Left colon (tissue), 2 donors: ENCODE results near the gene FANCG. TPM values are rescaled to one million over a fixed set of nuclear protein-coding genes. Genes with fewer than 3 reads are reported as not detected.

Source experiments
- ATAC-seq: fragments of 200-7000 bp; cut with Tn5 transposase; one replicate; pipeline ENCODE4 v1.9.1; 2020; ENCODE audit warnings: mild to moderate bottlenecking, moderate library complexity
- DNase-seq, 2 donors: peaks; one replicate each; pipeline ENCODE4 v3.0.0-alpha.2; 2020
- intact Hi-C, 2 donors: fragments of 100-400 bp; cut with DNase I in 1 of 2; cut with micrococcal nuclease in 1 of 2; formaldehyde crosslinking; loops; one replicate each; pipeline versions ENCODE4 v1.11.2 to v1.14.0; 2022; cut with DNase I, micrococcal nuclease
- long read RNA-seq: library from polyadenylated mRNA; unstranded; transcript quantifications from one replicate; pipeline ENCODE4 v2.0.0, GENCODE V29; 2021
- total RNA-seq, 2 donors: library from RNA; stranded (reverse); fragmentation: NEBNext Ultra II Directional; extraction: Animal tissue kit (Norgen Biotek cat#: 25700); gene quantifications; one replicate each; pipeline ENCODE4 v1.2.1, GENCODE V29; 2021
- donor health status: DM: no; HTN: no; CAD: no.
- donor health status: DM: yes; HTN: yes; CAD: no.

FANCG gene
- total RNA-seq = 10 to 100 TPM; 11.0 to 17.3 TPM
- long read RNA-seq, transcript FANCG-201 (14 exons, 2,631 nt) = major isoform, 5 of 15 reads
- long read RNA-seq, partial matches to known transcripts = 1 of 15 reads
- long read RNA-seq, other reads (novel, unspliced or antisense) = 9 of 15 reads

GRCh38 chr9:35079426-35080341 lies at the start of gene FANCG:
Gene FANCG, minus strand, starts transcription at chr9:35079942. Its CDS starts 418 bp downstream, at chr9:35079524.
- DNase-seq (peak; percentile 93), ATAC-seq (peak; percentile 96)
- intact Hi-C loops = no loop called here

GRCh38 chr9:35116898-35117551 lies 37.3 kb upstream of the FANCG start:
- ATAC-seq = peak; percentile 56
- intact Hi-C loops = loop anchor here in 1 of 2 donors (5.0 kb wide), 2 partner anchors 140 to 360 kb away; no protein-coding TSS in a partner anchor
- DNase-seq = peak; percentile 91

DNA sequence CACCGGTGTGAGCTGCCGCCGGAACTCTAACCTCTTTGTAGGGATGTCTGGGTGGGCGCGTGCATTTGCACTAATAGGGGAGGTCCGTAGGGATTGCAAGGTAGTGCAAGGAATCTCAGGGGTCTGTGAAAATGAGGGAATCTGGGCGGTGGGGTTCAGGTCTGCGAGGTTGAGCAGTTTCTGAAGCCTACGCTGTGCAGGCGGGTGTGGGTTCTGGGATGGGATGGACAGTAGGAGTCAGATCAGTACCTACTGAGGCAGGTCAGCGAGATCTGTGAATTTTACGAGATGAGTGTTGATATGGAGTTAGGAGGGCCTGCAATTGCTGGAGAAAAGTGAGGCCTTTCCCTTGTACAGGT lies 36.8 kb upstream of the FANCG start:
- ATAC-seq (no peak), DNase-seq (no peak)
- intact Hi-C loops = loop anchor here in 1 of 2 donors (5.0 kb wide), 2 partner anchors 141 to 361 kb away; no protein-coding TSS in a partner anchor

- intact Hi-C loops = loop anchor here in 1 of 2 donors (5.0 kb wide), 2 partner anchors 141 to 361 kb away; no protein-coding TSS in a partner anchor
- DNase-seq (peak; percentile 98), ATAC-seq (peak; percentile 67)
These were observed 36.2 kb upstream of the FANCG start, which contains the start of gene ATOSB for GRCh38 chr9:35115680-35116538. Gene ATOSB, minus strand, starts transcription at chr9:35115862. Its CDS starts 7,588 bp downstream, at chr9:35108274.

DNA sequence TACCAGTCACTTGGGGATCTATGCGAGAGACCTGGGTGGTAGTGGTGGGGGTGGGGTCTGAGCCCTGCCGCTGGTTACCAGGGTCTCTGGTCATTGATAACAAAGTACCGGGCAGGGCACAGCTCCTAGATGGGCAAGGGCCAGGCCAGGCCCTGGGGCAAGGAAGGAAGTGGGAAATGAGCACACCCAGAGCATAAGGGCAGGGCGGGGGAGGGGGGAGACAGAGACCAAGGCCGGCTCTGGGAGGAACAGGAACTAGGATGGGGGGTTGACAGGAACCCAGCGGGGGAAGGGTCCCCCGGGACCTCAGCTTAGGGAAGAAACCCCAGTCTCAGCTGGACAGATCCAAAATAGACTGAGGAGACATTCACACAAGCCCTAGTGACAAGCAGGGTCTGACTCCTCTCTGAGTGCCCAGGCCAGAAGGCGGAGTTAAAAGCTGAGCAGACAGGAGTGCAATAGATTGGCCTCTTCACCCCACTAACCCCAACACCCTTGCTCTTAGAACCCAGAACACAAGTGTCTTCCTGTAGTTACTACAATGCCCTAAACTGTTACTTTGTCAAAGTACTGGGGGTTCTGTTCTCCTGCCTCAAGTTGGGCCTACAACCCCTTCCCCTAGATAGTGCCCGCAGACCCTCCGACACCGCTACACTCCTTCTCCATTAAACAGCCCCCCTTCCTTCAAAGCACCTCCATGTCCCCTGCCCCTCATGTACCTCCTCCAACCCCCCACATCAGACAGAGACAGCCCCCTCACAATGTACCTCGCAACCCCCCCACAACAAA lies 35.3 kb upstream of the FANCG start:
- ATAC-seq (peak; percentile 37), DNase-seq (peak; percentile 78 to 83)
- intact Hi-C loops = loop anchor here in 1 of 2 donors (5.0 kb wide), 2 partner anchors 142 to 362 kb away; no protein-coding TSS in a partner anchor

GRCh38 chr9:35114113-35114839 lies 34.5 kb upstream of the FANCG start:
- ATAC-seq = peak; percentile 43
- intact Hi-C loops = no loop called here
- DNase-seq = peak; percentile 83 to 95

- ATAC-seq = no peak
- intact Hi-C loops = no loop called here
- peak in 1 of 2 donors; percentile 32 for DNase-seq
These were observed 32.7 kb upstream of the FANCG start for GRCh38 chr9:35112257-35113020.

GRCh38 chr9:35111001-35111933 lies 31.5 kb upstream of the FANCG start:
- intact Hi-C loops = no loop called here
- DNase-seq = peak; percentile 98 to 99
- ATAC-seq = peak; percentile 63

- ATAC-seq (no peak), DNase-seq (no peak)
- intact Hi-C loops = no loop called here
These were observed 30.6 kb upstream of the FANCG start for GRCh38 chr9:35110327-35110761.

DNA sequence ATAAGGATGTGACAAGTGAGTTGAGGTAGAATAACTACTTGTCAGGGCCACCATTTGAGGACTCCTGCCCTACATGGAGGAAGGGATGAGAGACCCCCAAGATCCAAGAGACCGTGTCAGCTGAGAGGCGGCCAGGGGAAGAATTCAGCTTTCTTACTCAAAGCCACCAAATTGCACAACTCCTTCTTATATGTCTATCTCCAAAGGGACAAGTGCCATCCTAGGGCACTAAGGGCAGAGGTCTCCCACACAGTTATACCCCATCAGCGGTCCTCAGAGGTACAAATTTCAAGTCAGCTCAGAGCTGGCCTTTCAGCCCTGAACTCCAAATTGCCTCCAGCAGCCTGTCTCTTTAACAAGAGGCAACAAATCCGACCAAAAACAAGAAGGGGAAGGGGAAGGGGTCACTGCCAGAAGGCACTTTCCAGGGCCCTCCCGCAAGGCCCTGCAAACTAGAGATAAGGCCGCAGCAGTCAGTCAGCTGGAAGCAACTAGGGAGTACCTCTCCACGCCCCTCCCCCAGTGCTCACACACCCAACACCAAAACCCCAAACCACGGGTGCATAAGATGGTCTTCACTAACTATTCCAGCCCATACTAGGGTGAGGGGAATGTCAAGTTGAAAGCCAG lies 29.3 kb upstream of the FANCG start:
- intact Hi-C loops = no loop called here
- DNase-seq (no peak), ATAC-seq (no peak)

- DNase-seq = no peak
- intact Hi-C loops = no loop called here
- no peak for ATAC-seq
These were observed 28.7 kb upstream of the FANCG start for GRCh38 chr9:35108461-35108860.

- DNase-seq (no peak), ATAC-seq (no peak)
- intact Hi-C loops = no loop called here
These were observed 27.9 kb upstream of the FANCG start for GRCh38 chr9:35107297-35108290.

GRCh38 chr9:35106343-35106730 lies 26.6 kb upstream of the FANCG start:
- no peak for DNase-seq
- intact Hi-C loops = no loop called here
- no peak for ATAC-seq
